ENCODE results near the gene MFAP3L.
"Not testable (repeated sequence)": the region's sequence is repeated elsewhere in the genome, so short reads cannot be mapped to it uniquely, and the experiment has no call there.

MFAP3L gene

GRCh38 chr4:169986369-169986768 lies 39.8 kb downstream of the MFAP3L start:
- no peak for DNase-seq

- DNase-seq = no peak
These were observed 40.3 kb downstream of the MFAP3L start for GRCh38 chr4:169985881-169986280.

- no peak for DNase-seq
These were observed 41.5 kb downstream of the MFAP3L start for GRCh38 chr4:169984745-169985144.

GRCh38 chr4:169984173-169984572 lies 42.0 kb downstream of the MFAP3L start:
- no peak for DNase-seq

- no peak for DNase-seq
These were observed 49.2 kb downstream of the MFAP3L start for GRCh38 chr4:169976951-169977350.

GRCh38 chr4:169975838-169976796 lies 50.1 kb downstream of the MFAP3L start:
- no peak for DNase-seq

GRCh38 chr4:169975131-169975837 lies 50.9 kb downstream of the MFAP3L start:
- no peak for DNase-seq

GRCh38 chr4:169971456-169972015 lies 54.7 kb downstream of the MFAP3L start:
- DNase-seq = no peak

GRCh38 chr4:169968999-169969398 lies 57.2 kb downstream of the MFAP3L start:
- no peak for DNase-seq

GRCh38 chr4:169963998-169964397 lies 62.2 kb downstream of the MFAP3L start:
- no peak for DNase-seq

- DNase-seq = no peak
These were observed 66.9 kb downstream of the MFAP3L start for GRCh38 chr4:169959254-169959653.

- no peak for DNase-seq
These were observed 67.6 kb downstream of the MFAP3L start for GRCh38 chr4:169958629-169959028.

GRCh38 chr4:169957785-169958184 lies 68.4 kb downstream of the MFAP3L start:
- no peak for DNase-seq

GRCh38 chr4:169956091-169956843 lies 69.9 kb downstream of the MFAP3L start:
- DNase-seq = no peak

GRCh38 chr4:169955521-169955920 lies 70.7 kb downstream of the MFAP3L start:
- DNase-seq = no peak

GRCh38 chr4:169952236-169953002 lies 73.8 kb downstream of the MFAP3L start:
- no peak for DNase-seq

GRCh38 chr4:169948271-169948670 lies 77.9 kb downstream of the MFAP3L start:
- no peak for DNase-seq

- no peak for DNase-seq
These were observed 80.6 kb downstream of the MFAP3L start for GRCh38 chr4:169945636-169946035.

GRCh38 chr4:169943601-169944000 lies 82.6 kb downstream of the MFAP3L start:
- not testable (repeated sequence) for DNase-seq

GRCh38 chr4:169941141-169941540 lies 85.1 kb downstream of the MFAP3L start:
- DNase-seq = no peak

GRCh38 chr4:169940460-169940859 lies 85.7 kb downstream of the MFAP3L start:
- DNase-seq = no peak

Measured in NCI-H1694 (cell line).